HFF-Myc (cell line): ENCODE results near the gene RCVRN.

ENCODE experiments used
- DNase-seq: peaks from one replicate; pipeline ENCODE4 v3.0.0-alpha.2; 2011; ENCODE audit warnings: low read depth; ENCODE audit errors: extremely low read depth
- H3K4me3 ChIP-seq: replicated peaks from 2 replicates; pipeline ENCODE4 v1.5.1; 2011; ENCODE audit warnings: low read depth, mild to moderate bottlenecking, control low read depth, low read length
- TF ChIP-seq, protein P1 (sequence below): IDR thresholded peaks from 2 replicates; pipeline ENCODE4 v1.5.1; 2012; ENCODE audit warnings: mild to moderate bottlenecking, low read depth, low read length, control low read depth; ENCODE audit errors: missing control alignments

Gene RCVRN

DNA sequence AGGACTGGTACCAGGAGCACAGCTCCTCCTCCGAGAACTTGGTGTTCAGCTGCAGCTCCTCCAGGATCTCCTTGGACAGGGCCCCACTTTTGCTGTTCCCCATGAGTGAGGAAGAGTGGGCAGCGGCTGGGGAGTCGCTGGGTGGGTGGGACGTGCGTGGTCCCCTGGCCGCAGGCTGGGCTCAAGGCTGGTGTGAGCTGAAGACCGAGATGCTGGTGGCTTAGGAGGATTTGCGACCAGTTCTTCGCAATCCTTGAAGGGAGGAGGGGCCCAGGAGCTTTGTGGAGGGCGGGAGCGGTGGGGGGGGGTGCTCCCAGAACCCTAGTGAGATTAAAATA, at the start of gene RCVRN:
RCVRN (minus strand) TSS at position 194 of the 338 bp plus-strand sequence; CDS start at position 103, 91 bp downstream.
- H3K4me3 ChIP-seq, result no peak within 1 kb of the TSS
- TF ChIP-seq, protein P1, sequence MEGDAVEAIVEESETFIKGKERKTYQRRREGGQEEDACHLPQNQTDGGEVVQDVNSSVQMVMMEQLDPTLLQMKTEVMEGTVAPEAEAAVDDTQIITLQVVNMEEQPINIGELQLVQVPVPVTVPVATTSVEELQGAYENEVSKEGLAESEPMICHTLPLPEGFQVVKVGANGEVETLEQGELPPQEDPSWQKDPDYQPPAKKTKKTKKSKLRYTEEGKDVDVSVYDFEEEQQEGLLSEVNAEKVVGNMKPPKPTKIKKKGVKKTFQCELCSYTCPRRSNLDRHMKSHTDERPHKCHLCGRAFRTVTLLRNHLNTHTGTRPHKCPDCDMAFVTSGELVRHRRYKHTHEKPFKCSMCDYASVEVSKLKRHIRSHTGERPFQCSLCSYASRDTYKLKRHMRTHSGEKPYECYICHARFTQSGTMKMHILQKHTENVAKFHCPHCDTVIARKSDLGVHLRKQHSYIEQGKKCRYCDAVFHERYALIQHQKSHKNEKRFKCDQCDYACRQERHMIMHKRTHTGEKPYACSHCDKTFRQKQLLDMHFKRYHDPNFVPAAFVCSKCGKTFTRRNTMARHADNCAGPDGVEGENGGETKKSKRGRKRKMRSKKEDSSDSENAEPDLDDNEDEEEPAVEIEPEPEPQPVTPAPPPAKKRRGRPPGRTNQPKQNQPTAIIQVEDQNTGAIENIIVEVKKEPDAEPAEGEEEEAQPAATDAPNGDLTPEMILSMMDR, result no peak
- DNase-seq, result no peak

DNA sequence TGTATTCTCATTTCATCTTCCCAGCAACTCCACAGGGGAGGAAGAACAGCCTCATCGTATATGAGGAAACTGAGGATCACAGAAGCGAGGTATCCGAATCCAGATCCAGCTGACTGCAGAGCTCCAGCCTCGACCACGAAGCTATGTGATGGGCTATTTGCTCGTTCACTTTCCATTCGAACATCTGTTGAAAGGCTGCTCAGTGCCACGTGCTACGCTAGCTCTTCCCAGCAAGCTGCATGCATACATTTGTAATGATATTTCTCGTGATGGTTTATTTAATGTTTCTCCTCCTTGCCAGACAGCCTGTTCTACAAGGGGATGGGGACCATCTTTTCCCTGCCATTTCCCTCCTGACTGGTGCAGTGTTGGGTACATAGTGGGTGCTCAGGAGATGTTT, 48.4 kb upstream of the RCVRN start:
- TF ChIP-seq, protein P1, result no peak
- H3K4me3 ChIP-seq, result no peak overlapping the region
- no peak for DNase-seq

DNA sequence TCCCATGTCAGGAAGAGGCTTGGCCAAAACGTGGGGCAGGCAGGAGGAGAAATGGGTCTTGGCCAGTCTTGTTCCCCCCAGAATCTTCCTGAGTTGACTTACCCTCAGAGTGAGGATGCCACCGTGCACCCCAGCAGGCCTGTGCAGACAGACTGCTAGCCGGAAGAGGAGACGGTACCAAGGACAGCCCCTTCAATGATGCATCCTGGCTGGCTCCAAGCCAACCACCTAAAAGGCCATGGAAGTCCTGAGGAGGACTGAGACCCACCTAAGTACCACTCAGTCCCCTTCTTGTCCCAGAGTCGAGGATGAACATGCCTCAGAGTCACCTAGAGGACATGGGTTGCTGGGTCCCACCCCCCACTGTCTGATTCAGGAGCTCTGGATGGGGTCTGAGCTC, 46.7 kb upstream of the RCVRN start:
- TF ChIP-seq, protein P1, result no peak
- H3K4me3 ChIP-seq, result no peak overlapping the region
- DNase-seq, result no peak

DNA sequence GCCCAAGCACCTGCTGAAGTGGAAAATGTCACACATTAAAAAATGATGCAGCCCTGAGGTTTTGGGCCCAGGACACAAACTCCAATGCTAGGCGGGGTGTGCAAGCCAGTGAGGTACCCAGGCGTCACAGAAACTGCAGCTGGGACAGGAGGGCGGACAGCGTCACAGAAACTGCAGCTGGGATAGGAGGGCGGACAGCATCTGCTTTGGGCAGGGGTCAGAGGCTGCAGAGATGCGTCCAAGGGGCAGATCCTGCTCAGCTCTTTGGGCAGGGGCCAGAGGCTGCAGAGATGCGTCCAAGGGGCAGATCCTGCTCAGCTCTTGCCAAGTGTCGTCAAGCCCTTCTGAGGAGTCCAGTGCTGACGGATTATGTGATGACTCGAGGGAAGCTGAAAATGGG, 43.9 kb upstream of the RCVRN start:
- H3K4me3 ChIP-seq, result no peak overlapping the region
- TF ChIP-seq, protein P1, result no peak
- no peak for DNase-seq

DNA sequence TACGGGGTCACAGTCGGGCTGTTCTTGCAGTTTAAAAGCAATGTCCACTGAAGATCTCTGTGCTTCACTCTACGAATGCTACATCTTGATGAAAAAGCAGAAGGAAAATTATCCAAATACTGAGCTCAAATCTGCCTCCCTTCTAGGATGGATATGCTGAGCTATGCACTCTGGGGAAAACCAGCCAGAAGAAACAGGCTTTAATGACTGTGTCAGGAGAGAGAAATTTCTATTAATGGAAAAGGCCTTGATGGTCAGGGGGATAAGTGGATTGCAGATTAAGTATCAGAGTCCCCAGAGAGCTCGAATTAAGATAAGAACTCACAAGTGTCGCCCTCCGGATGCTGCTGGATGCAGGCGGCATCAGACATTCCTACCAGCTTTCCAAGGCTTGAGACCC, 39.6 kb upstream of the RCVRN start:
- H3K4me3 ChIP-seq, result no peak overlapping the region
- no peak for DNase-seq
- TF ChIP-seq, protein P1, result no peak

DNA sequence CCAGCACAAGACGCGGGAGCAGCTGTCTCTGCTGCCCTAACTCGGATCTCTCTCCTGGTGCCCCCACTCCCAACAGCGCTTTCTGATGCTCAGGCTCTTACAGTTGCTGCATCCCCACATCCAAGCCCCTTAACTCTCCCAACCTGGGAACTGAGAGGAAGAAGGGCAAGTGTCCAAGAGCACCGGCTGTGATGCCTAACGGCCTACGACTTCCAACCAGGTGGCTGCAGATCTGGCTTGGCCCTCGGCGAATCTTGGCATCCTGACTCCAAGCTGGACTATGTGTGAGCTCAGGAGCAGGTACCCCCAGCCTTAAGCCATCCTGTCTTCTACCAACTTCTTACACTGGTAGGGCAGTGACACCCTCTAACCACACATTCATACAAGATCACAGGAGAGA, 38.3 kb upstream of the RCVRN start:
- DNase-seq, result no peak
- TF ChIP-seq, protein P1, result no peak
- no peak overlapping the region for H3K4me3 ChIP-seq

DNA sequence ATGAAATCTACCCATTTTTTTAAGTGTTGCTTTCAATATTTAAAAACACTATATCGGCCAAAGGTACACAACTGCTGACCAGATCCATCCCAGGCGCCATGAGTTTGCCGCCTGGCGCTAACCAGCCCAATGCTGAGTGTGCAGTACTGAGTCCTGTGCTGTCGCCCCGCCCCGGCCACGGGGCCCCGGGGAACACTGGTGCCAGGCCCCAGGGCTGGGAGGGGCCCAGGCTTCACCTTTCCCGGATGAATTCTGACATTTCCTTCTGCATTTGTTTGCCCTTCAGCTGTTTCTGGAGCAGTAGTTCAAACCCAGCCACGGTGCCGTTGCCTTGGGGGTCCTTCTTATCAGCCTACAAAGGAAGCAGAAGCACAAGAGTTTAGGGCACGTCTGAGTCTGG, 37.8 kb upstream of the RCVRN start:
- TF ChIP-seq, protein P1, result no peak
- DNase-seq, result no peak

More for the DNA sequence above, 37.8 kb upstream of the RCVRN start:
- H3K4me3 ChIP-seq, result no peak overlapping the region
